Endometrial microvascular endothelial cells (primary cell): Measurements from ENCODE around the gene MYG1. TPM values are rescaled to one million over a fixed set of nuclear protein-coding genes. Genes with fewer than 3 reads are reported as not detected.
"Not testable (repeated sequence)": the region's sequence is repeated elsewhere in the genome, so short reads cannot be mapped to it uniquely, and the experiment has no call there.

Experiments
- in situ Hi-C: cut with HindIII; loops from 2 replicates; pipeline ENCODE4 v1.10.0; 2017; ENCODE audit warnings: low sequenced_read_pairs, low pct_unique_long_range_greater_than_20kb; ENCODE audit errors: inconsistent ontology term
- total RNA-seq: library from RNA; depleted of rRNA; stranded (reverse); fragments of >200 nt; gene quantifications from one replicate; pipeline ENCODE4 v1.2.3, GENCODE V29; 2015; ENCODE audit errors: inconsistent ontology term

The MYG1 gene
- total RNA-seq, 1 donor from 2014 or later: 55.1 TPM

GRCh38 chr12:53279283-53279869 is 20.1 kb upstream of the MYG1 start:
- in situ Hi-C loops: no loop called here

GRCh38 chr12:53279888-53280498 is 19.5 kb upstream of the MYG1 start:
- in situ Hi-C loops: no loop called here

- in situ Hi-C loops: no loop called here
These were observed 13.0 kb upstream of the MYG1 start for GRCh38 chr12:53286448-53286847.

DNA sequence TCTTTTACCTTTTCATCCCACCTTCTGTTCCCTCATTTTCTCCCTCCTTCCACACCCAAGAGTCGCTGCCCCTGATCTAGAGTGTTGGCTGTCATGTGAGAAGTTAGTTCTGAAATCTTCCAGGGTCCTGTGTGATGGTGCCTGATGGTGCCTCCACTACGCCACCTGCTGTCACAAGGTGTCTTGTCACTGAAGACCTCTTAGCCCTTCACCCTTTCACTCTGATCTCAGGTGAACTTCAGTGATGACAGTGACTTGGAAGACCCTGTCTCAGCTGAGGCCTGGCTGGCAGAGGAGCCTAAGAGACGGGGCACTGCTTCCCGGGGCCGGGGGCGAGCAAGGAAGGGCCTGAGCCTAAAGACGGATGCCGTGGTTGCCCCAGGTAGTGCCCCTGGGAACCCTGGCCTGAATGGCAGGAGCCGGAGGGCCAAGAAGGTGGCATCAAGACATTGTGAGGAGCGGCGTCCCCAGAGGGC is 11.7 kb upstream of the MYG1 start:
- in situ Hi-C loops: no loop called here

DNA sequence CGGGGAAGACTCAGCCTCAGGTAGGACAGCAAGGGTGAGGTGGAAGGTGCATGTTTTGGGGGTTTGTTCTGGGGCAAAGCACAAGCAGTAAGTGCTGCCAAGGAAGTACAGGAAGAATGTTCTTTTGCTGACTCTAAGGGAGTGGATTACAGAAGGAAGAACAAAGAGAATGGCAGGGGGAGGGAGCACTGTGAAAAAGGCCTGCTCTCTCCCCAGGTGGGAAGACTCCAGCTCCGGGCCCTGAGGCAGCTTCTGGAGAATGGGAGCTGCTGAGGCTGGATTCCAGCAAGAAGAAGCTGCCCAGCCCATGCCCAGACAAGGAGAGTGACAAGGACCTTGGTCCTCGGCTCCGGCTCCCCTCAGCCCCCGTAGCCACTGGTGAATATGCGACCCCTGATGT is 11.2 kb upstream of the MYG1 start:
- in situ Hi-C loops: no loop called here

GRCh38 chr12:53289891-53290290 is 9.6 kb upstream of the MYG1 start:
- in situ Hi-C loops: no loop called here

DNA sequence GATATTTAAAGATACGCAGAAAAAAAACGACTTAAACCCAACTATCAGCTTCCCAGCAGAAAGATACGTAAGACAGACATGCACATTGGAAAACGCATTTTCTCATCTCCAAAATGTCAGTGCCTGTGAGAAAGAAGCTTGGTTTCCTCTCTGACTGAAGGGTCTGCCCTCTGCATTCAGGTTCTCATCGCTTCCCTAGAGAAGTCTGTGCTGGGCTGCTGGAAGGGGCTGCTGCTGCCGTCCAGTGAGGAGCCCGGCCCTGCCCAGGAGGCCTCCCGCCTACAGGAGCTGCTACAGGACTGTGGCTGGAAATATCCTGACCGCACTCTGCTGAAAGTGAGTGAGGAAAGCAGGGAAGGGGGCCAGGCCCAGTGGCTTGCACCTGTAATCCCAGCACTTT is 8.8 kb upstream of the MYG1 start:
- in situ Hi-C loops: no loop called here

DNA sequence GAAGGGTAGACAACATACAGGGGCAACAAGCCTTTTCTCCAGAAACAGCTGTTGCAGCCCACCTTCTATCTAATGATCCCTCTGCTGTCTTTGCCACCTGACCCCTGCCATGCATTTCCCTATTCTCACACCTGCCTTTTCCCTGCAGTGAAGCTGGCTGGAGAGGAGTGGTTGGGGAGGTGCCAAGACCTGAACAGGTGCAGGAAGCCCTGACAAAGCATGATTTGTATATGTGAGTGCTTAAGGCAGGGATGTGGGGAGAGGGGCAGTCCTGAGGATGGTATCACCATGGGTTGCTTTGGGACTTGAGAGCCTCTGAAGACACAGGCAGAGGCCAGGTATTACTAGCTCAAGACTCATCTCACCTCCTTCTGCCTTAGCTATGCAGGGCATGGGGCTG is 7.1 kb upstream of the MYG1 start:
- in situ Hi-C loops: no loop called here

DNA sequence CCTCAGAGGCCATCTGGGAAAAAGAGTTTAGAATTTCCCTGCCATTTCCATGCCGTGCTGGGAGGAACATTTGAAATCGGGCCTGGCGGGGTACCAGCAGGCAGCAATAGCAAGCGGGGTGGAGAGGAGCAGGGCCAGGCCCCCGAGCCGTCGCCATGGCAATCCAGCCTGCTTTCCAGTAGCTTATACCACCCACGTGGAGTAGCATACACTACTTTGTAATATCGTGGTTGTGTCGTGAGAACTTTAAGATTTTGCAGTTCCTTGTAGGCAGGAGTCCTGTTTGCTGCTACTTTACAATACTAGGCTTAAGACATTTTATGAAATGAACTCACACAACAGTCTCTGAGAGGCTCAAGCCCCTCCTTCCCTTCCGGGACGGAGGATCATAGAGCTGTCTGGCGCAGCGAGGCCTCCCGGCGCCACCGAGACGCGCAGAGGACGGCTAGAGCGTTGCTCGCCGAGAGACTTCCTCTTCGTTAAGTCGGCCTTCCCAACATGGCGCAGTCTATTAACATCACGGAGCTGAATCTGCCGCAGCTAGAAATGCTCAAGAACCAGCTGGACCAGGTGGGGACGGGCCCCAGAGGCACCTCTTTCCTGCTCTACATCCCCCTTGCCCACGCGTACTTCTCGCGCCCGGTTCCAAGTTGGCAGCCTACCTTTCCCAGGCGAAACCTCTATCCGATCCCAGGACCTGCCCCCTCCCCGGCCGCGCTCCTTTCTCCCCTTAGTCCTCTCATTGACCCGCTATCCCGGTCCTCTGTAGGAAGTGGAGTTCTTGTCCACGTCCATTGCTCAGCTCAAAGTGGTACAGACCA is 4.2 kb upstream of the MYG1 start, which contains the start of gene PFDN5:
Gene PFDN5, plus strand, starts transcription at position 473 of the 821 bp plus-strand sequence. Its CDS starts 26 bp downstream, at position 499.
- in situ Hi-C loops: no loop called here

DNA sequence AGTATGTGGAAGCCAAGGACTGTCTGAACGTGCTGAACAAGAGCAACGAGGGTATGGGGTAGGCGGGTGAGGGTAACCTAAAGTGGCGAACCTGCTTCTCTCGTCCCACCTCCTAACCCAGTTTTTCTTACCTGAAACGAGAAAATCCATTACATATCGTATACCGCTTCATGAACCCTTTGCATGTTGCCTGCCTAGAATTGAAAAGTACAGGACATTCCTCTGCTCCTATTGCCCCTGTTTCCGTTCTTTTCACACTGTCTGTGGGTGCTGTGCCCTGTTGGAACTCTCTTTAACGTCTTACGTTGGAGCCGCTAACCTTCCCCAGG is 3.6 kb upstream of the MYG1 start:
- in situ Hi-C loops: no loop called here

DNA sequence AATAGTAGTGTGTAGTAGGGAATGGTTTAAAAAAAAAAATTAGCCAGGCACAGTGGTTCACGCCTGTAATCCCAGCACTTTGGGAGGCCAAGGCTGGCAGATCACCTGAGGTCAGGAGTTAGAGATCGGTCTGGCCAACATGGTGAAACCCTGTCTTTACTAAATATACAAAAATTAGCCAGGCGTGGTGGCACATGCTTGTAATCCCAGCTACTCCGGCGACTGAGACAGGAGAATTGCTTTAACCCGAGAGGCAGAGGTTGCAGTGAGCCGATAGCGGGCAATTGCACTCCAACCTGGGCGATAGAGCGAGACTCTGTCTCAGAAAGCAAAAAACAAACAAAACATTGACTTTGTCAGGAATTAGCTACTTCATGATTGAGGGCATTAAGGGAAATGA is 2.4 kb upstream of the MYG1 start:
- in situ Hi-C loops: not testable (repeated sequence)

GRCh38 chr12:53298164-53298563 is 1.3 kb upstream of the MYG1 start:
- in situ Hi-C loops: no loop called here

DNA sequence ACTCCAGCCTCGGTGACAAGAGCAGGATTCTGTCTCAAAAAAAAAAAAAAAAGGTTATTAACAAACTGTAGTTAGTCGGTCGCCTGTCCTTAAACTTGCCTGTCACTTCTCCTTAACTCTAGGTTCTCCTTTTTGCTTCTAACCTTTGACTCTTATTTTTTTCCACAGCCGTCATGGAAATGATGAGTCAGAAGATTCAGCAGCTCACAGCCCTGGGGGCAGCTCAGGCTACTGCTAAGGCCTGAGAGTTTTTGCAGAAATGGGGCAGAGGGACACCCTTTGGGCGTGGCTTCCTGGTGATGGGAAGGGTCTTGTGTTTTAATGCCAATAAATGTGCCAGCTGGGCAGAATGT is 418 bp upstream of the MYG1 start:
- in situ Hi-C loops: no loop called here

DNA sequence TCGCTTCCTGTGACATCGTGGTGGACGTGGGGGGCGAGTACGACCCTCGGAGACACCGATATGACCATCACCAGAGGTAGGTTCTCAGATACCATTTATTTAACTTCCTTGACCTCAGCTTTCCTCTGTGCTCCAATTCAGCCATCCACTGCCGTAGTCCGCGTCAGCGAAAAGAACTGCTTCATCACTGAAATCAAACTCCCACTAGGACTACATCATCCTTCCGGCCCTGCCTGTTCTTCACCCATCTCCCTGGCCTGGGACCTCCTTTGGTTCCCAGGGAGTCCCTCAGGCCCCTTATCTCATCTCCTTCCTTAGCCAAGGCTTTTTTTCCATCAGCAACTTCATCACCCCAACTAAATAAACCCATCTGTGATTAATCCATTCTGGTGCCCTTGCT is 692 bp downstream of the MYG1 start:
- in situ Hi-C loops: no loop called here

DNA sequence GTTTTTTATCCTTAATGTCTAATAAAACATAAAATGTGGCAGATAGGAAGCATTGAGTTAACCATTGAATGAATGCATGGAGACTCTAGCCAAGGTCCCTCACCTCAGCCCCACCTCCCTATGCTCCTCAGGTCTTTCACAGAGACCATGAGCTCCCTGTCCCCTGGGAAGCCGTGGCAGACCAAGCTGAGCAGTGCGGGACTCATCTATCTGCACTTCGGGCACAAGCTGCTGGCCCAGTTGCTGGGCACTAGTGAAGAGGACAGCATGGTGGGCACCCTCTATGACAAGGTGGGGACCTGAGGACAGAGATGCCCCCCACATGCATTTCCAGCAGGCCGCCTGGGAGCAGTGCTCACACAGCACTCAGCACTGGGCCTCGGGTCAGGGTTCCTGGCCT is 3.4 kb downstream of the MYG1 start:
- in situ Hi-C loops: no loop called here

GRCh38 chr12:53306826-53307225 is 7.3 kb downstream of the MYG1 start:
- in situ Hi-C loops: no loop called here

DNA sequence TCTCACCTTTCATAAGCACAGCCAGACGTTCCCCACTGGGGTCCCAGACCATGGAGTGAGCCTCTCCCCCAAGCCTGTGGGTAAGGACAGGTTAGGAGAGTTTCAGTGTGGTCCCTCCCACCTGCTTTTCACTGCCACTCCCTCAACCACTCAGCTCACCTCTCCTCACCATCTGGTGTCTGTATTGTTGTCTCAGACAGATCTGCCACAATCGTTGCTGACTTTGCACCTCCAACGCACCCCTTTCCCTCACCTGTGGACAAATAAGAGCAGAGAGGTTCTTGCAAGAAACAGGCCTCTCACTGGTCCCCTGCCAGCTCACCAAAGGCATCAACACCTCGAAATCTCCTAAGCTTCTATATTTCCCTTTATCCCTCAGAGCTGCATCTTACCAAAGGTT is 8.8 kb downstream of the MYG1 start:
- in situ Hi-C loops: no loop called here

GRCh38 chr12:53313996-53314395 is 14.5 kb downstream of the MYG1 start:
- in situ Hi-C loops: no loop called here

DNA sequence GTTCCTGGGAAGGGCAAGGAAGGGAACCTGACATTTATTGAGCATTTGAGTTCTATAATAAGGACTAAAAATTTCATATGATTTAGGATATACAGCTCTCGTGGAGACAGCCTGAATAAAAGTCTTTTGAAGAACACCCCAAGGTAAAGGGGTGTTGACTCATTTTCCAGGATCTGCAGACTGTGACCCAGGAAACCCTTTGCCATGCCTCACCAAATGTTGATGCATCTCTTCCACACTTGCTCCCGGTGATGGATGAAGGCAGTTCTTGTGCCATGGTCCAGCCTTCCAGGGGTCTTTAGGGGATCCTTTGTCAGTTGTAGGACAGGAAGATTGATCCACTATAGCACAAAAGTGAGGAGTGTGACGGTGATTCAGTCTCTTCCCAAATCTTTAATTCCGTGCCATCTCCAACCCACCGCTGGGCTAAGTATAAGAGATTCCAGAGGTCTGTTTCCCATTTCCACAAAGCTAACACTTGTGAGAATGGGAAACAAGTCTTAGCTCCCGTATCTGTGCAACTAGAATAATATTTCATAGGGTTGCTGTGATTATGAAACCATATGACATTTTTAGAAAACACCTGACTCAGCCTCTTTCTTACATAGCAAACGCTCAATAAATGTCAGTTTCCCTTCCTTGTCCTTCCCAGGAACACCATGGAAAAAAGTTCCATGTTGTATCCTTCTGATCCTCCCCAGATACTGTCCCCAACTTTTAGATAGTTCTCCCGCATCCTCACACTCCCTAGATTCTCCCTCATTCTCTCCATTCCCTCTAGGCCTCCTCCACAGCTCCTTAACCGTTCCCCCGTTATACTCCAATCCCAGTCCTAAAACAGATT is 21.1 kb downstream of the MYG1 start:
- in situ Hi-C loops: no loop called here
